K562 (cell line): ENCODE results near the gene SUMO3. TPM values are rescaled to one million over a fixed set of nuclear protein-coding genes. Genes with fewer than 3 reads are reported as not detected.

ENCODE experiments used
- ARNT ChIP-seq, 2 experiments: fragments of 450-650 bp; IDR thresholded peaks; 2 replicates each; pipeline ENCODE4 v1.6.1; 2016; ENCODE audit warnings: mild to moderate bottlenecking in 1 of 2
- ATF1 ChIP-seq, 2 experiments: fragments of 450-650 bp in 1 of 2; IDR thresholded peaks; 2 replicates each; pipeline ENCODE4 v1.6.1; 2016; ENCODE audit warnings: missing compliant biosample characterization in 1 of 2, missing genetic modification characterization in 1 of 2
- BRF2 ChIP-seq: IDR thresholded peaks from 3 replicates; pipeline ENCODE4 v1.6.1; 2011; ENCODE audit warnings: borderline replicate concordance, mild to moderate bottlenecking; ENCODE audit not compliant: insufficient read length, insufficient read depth
- CBX5 ChIP-seq: IDR thresholded peaks from 2 replicates; pipeline ENCODE4 v1.6.1; 2014; ENCODE audit warnings: low read depth, borderline replicate concordance
- CEBPB ChIP-seq: fragments of 450-650 bp; IDR thresholded peaks from 2 replicates; pipeline ENCODE4 v1.6.1; 2016; ENCODE audit warnings: missing genetic modification characterization, missing compliant biosample characterization
- DLX4 ChIP-seq: fragments of 250-450 bp; sonication (Bioruptor Pico); IDR thresholded peaks from 2 replicates; pipeline ENCODE4 v1.6.1; 2021; ENCODE audit warnings: mild to moderate bottlenecking
- DPF2 ChIP-seq: fragments of 450-650 bp; IDR thresholded peaks from 2 replicates; pipeline ENCODE4 v1.6.1; 2016
- FOXA1 ChIP-seq: fragments of 450-650 bp; IDR thresholded peaks from 2 replicates; pipeline ENCODE4 v1.6.1; 2016; ENCODE audit warnings: mild to moderate bottlenecking, borderline replicate concordance
- GABPB2 ChIP-seq: fragments of 250-450 bp; sonication (Bioruptor Pico); conservative IDR thresholded peaks from 2 replicates; pipeline ENCODE4 v1.5.1; 2021; ENCODE audit warnings: mild to moderate bottlenecking
- GTF2E2 ChIP-seq: fragments of 200-800 bp; sonication (Bioruptor generic); IDR thresholded peaks from 2 replicates; pipeline ENCODE4 v1.6.1; 2016; ENCODE audit warnings: missing genetic modification characterization, missing compliant biosample characterization
- HMGN3 ChIP-seq: IDR thresholded peaks from 2 replicates; pipeline ENCODE4 v1.6.1; 2011; ENCODE audit warnings: borderline replicate concordance, low read depth, mild to moderate bottlenecking, mixed read lengths, low read length; ENCODE audit not compliant: insufficient read length; ENCODE audit errors: extremely low read depth
- MCM2 ChIP-seq: fragments of 450-650 bp; IDR thresholded peaks from 2 replicates; pipeline ENCODE4 v1.6.1; 2017; ENCODE audit warnings: low read depth, mild to moderate bottlenecking
- MEF2D ChIP-seq: conservative IDR thresholded peaks from 2 replicates; pipeline ENCODE4 v1.6.1; 2016; ENCODE audit warnings: low read depth, missing genetic modification characterization, missing compliant biosample characterization
- NCOA6 ChIP-seq: fragments of 450-650 bp; IDR thresholded peaks from 2 replicates; pipeline ENCODE4 v1.6.1; 2017; ENCODE audit warnings: mild to moderate bottlenecking
- PML ChIP-seq: IDR thresholded peaks from 2 replicates; pipeline ENCODE4 v1.6.1; 2012; ENCODE audit warnings: low read length, inconsistent platforms
- RBM25 ChIP-seq: fragments of 200-400 bp; formaldehyde crosslinking; IDR thresholded peaks from 2 replicates; pipeline ENCODE4 v1.6.1; 2018; ENCODE audit warnings: low read length, low read depth, moderate library complexity; ENCODE audit not compliant: severe bottlenecking
- SUPT5H ChIP-seq: fragments of 450-650 bp; IDR thresholded peaks from 2 replicates; pipeline ENCODE4 v1.6.1; 2016
- TRIM28 ChIP-seq: fragments of 450-650 bp; IDR thresholded peaks from 2 replicates; pipeline ENCODE4 v1.6.1; 2017
- XRCC3 ChIP-seq: fragments of 450-650 bp; IDR thresholded peaks from 2 replicates; pipeline ENCODE4 v1.6.1; 2017; ENCODE audit warnings: mild to moderate bottlenecking, moderate library complexity
- ZC3H8 ChIP-seq: fragments of 450-650 bp; IDR thresholded peaks from 2 replicates; pipeline ENCODE4 v1.6.1; 2017
- ZEB2 ChIP-seq: fragments of 450-650 bp; IDR thresholded peaks from 2 replicates; pipeline ENCODE4 v1.6.1; 2016
- ZFP91 ChIP-seq: sonication (generic); formaldehyde crosslinking; IDR thresholded peaks from 2 replicates; pipeline ENCODE4 v1.8.0; 2022; ENCODE audit warnings: mild to moderate bottlenecking, missing genetic modification reagents
- ZNF121 ChIP-seq: sonication (generic); formaldehyde crosslinking; conservative IDR thresholded peaks from 2 replicates; pipeline ENCODE4 v1.8.0; 2022; ENCODE audit warnings: missing genetic modification reagents
- ZNF384 ChIP-seq: IDR thresholded peaks from 2 replicates; pipeline ENCODE4 v1.6.1; 2012; ENCODE audit warnings: low read depth, low read length, improper control_type of control experiment
- ZNF695 ChIP-seq: fragments of 450-650 bp; formaldehyde crosslinking; IDR thresholded peaks from 2 replicates; pipeline ENCODE4 v1.4.0; 2020; ENCODE audit warnings: mild to moderate bottlenecking, moderate library complexity
- polyA plus RNA-seq, 8 experiments: library from polyadenylated mRNA; depleted of rRNA in 4 of 8; stranded (reverse) in 5 of 8; unstranded in 3 of 8; fragments of >200 nt; fragmentation: Nextera tagmentation in 2 of 8; fragmentation: Illumina TruSeq in 1 of 8; extraction: Ambion mirVana in 2 of 8; extraction: Trizol in 1 of 8; gene quantifications; 2 replicates each; pipeline versions ENCODE4 v1.2.1 to v1.2.3, GENCODE V29; 2011 to 2014; ENCODE audit warnings: inconsistent platforms in 1 of 8, missing spikeins in 1 of 8
- total RNA-seq, 7 experiments: library from RNA; depleted of rRNA in 6 of 7; stranded (reverse); fragments of >200 nt in 6 of 7; fragmentation: Illumina TruSeq in 2 of 7; extraction: Trizol in 2 of 7; gene quantifications; 2 replicates each; pipeline versions ENCODE4 v1.2.1 to v1.2.3, GENCODE V29; 2011 to 2021; ENCODE audit warnings: low replicate concordance in 1 of 7
- TF ChIP-seq, protein P1 (sequence below): fragments of 450-650 bp; IDR thresholded peaks from 2 replicates; pipeline ENCODE4 v1.6.1; 2016

Gene SUMO3
- total and polyA plus RNA-seq, 9 of the 15 experiments (the other 6 are each of a cell fraction or from before 2014, with no cell fraction given), result 13.9 to 143 (median 113) TPM

- TF ChIP-seq GTF2E2 (tag) (no peak), DLX4 (no peak), MEF2D (tag) (no peak), ZNF695 (CRISPR knock-in tag) (no peak), CBX5 (peak; percentile 96), ATF1 (CRISPR knock-in tag; IDR thresholded peaks at IDR 0.05) (no peak), ATF1 (tag; IDR thresholded peaks at IDR 0.05) (no peak), PML (no peak), FOXA1 (no peak), DPF2 (0 out of 2 replicates have a peak, but pooled peaks have one; percentile 42), ZNF384 (peak; percentile 85), NCOA6 (no peak), SUPT5H (no peak), MCM2 (no peak), RBM25 (no peak), ZEB2 (0 out of 2 replicates have a peak, but pooled peaks have one; percentile 35), GABPB2 (no peak), HMGN3 (no peak), ZC3H8 (no peak), BRF2 (no peak), TRIM28 (peak; percentile 99), ARNT (IDR thresholded peaks at IDR 0.05) (peak in 1 of 2 experiments; percentile 35; a peak in 1 of 4 replicates), CEBPB (tag) (no peak), ZNF121 (no peak), XRCC3 (no peak), ZFP91 (CRISPR knock-in tag) (no peak)
- TF ChIP-seq, protein P1, sequence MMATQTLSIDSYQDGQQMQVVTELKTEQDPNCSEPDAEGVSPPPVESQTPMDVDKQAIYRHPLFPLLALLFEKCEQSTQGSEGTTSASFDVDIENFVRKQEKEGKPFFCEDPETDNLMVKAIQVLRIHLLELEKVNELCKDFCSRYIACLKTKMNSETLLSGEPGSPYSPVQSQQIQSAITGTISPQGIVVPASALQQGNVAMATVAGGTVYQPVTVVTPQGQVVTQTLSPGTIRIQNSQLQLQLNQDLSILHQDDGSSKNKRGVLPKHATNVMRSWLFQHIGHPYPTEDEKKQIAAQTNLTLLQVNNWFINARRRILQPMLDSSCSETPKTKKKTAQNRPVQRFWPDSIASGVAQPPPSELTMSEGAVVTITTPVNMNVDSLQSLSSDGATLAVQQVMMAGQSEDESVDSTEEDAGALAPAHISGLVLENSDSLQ, result no peak
Measured at GRCh38 chr21:44828362-44829056, 10.6 kb upstream of the SUMO3 start (continued).
